B cell (primary cell): ENCODE results near the gene FMR1. TPM values are rescaled to one million over a fixed set of nuclear protein-coding genes. Genes with fewer than 3 reads are reported as not detected.

Source experiments
- ATAC-seq: fragments of 200-7000 bp; cut with Tn5 transposase; one replicate; pipeline ENCODE4 v1.10.0; 2021; ENCODE audit warnings: low read depth, mild to moderate bottlenecking, moderate number of reproducible peaks, moderate library complexity
- CTCF ChIA-PET: fragments of 350-600 bp; sonication (Branson Sonifier 250); formaldehyde crosslinking; loops from one replicate; lab custom pipeline; 2021; ENCODE audit warnings: antibody characterized with exemption, inconsistent platforms; lab: Charles Lee
- POLR2A ChIA-PET: fragments of 350-600 bp; sonication (Branson Sonifier 250); formaldehyde crosslinking; loops from one replicate; lab custom pipeline; 2021; ENCODE audit warnings: antibody characterized with exemption; lab: Charles Lee
- DNase-seq: peaks from one replicate; pipeline ENCODE4 v3.0.0; 2013
- H2AFZ ChIP-seq: 2 replicates; pipeline ENCODE4 v1.6.1; 2012; ENCODE audit warnings: mild to moderate bottlenecking, low read depth, low read length; ENCODE audit not compliant: insufficient read depth, poor library complexity, severe bottlenecking
- H3K27ac ChIP-seq, 2 donors: 1 replicate in 1 of 2; 2 replicates in 1 of 2; pipeline ENCODE4 v1.5.1; 2012 to 2013; ENCODE audit warnings: low read length in 2 of 2, mild to moderate bottlenecking in 2 of 2, moderate library complexity in 1 of 2
- H3K27me3 ChIP-seq, 4 experiments: fragments of 200-600 bp in 1 of 4; sonication (generic) in 1 of 4; replicated peaks in 1 of 4; 1 replicate in 2 of 4; 2 replicates in 2 of 4; pipeline versions ENCODE4 v1.6.1 to v1.7.0; 2013 to 2016; ENCODE audit warnings: low read length in 3 of 4, mild to moderate bottlenecking in 2 of 4, mixed read lengths in 1 of 4, moderate library complexity in 1 of 4; ENCODE audit not compliant: insufficient read depth in 4 of 4, control insufficient read depth in 3 of 4; ENCODE audit errors: control extremely low read depth in 1 of 4
- H3K36me3 ChIP-seq, 2 experiments: replicated peaks in 1 of 2; 1 replicate in 1 of 2; 2 replicates in 1 of 2; pipeline versions ENCODE4 v1.6.1 to v1.7.1; 2013; ENCODE audit warnings: low read length in 1 of 2; ENCODE audit not compliant: insufficient read depth in 2 of 2, control insufficient read depth in 1 of 2; ENCODE audit errors: control extremely low read depth in 1 of 2, extremely low read depth in 1 of 2
- H3K4me1 ChIP-seq, 2 donors: fragments of 200-600 bp in 1 of 2; sonication (generic) in 1 of 2; 1 replicate in 1 of 2; 2 replicates in 1 of 2; pipeline versions ENCODE4 v1.5.1 to v1.6.1; 2013 to 2017; ENCODE audit warnings: low read length in 2 of 2; ENCODE audit not compliant: control insufficient read depth in 2 of 2, insufficient read depth in 2 of 2
- H3K4me2 ChIP-seq: replicated peaks from 2 replicates; pipeline ENCODE3; 2012; ENCODE audit warnings: mild to moderate bottlenecking, low read depth, low read length; ENCODE audit not compliant: poor library complexity, severe bottlenecking
- H3K4me3 ChIP-seq, 5 experiments: fragments of 200-600 bp in 1 of 5; sonication (generic) in 1 of 5; 1 replicate in 3 of 5; 2 replicates in 2 of 5; pipeline versions ENCODE4 v1.5.1 to v1.7.0; 2011 to 2016; ENCODE audit warnings: low read length in 4 of 5, mild to moderate bottlenecking in 4 of 5, low read depth in 2 of 5, control low read depth in 1 of 5, moderate library complexity in 1 of 5; ENCODE audit not compliant: insufficient read depth in 1 of 5; ENCODE audit errors: control extremely low read depth in 1 of 5, extremely low read depth in 1 of 5
- H3K79me2 ChIP-seq: fragments of 200-600 bp; sonication (generic); one replicate; pipeline ENCODE4 v1.6.0; 2016; ENCODE audit warnings: low read length; ENCODE audit not compliant: control insufficient read depth, insufficient read depth
- H3K9ac ChIP-seq: fragments of 200-600 bp; sonication (generic); 2 replicates; pipeline ENCODE4 v1.6.1; 2017; ENCODE audit warnings: mild to moderate bottlenecking, low read length, moderate library complexity
- H3K9me3 ChIP-seq, 3 donors: one replicate each; pipeline versions ENCODE4 v1.6.1 to v1.7.1; 2013; ENCODE audit warnings: low read length in 2 of 3; ENCODE audit not compliant: control insufficient read depth in 2 of 3, insufficient read depth in 1 of 3; ENCODE audit errors: control extremely low read depth in 1 of 3
- H4K20me1 ChIP-seq: 2 replicates; pipeline ENCODE4 v1.6.0; 2012; ENCODE audit warnings: mild to moderate bottlenecking, low read length; ENCODE audit not compliant: insufficient read depth, control insufficient read depth, poor library complexity, severe bottlenecking
- H3K27ac Mint-ChIP-seq: one replicate; pipeline ENCODE4 v1.8.0; 2021; ENCODE audit warnings: mixed read lengths
- H3K27me3 Mint-ChIP-seq: one replicate; pipeline ENCODE4 v1.8.0; 2021; ENCODE audit warnings: mixed read lengths
- H3K4me1 Mint-ChIP-seq: one replicate; pipeline ENCODE4 v1.8.0; 2021; ENCODE audit warnings: mixed read lengths
- H3K4me3 Mint-ChIP-seq: one replicate; pipeline ENCODE4 v1.8.0; 2021; ENCODE audit warnings: mixed read lengths
- H3K9me3 Mint-ChIP-seq: one replicate; pipeline ENCODE4 v1.8.0; 2022; ENCODE audit warnings: mixed read lengths; ENCODE audit not compliant: insufficient read depth
- EZH2 ChIP-seq: IDR thresholded peaks from 2 replicates; pipeline ENCODE4 v1.6.1; 2012; ENCODE audit warnings: borderline replicate concordance, low read depth, mild to moderate bottlenecking, moderate library complexity, low read length; ENCODE audit not compliant: insufficient read depth, poor library complexity, severe bottlenecking
- WGBS: methylation state at CpG from one replicate; pipeline ENCODE4 v1.1.5; 2013; ENCODE audit warnings: missing lambda C conversion rate; ENCODE audit not compliant: insufficient coverage; 5-methylcytosine and 5-hydroxymethylcytosine counted together
- intact Hi-C: fragments of 100-400 bp; cut with micrococcal nuclease; formaldehyde crosslinking; loops from one replicate; pipeline ENCODE4 v1.10.0; 2022
- polyA plus RNA-seq: library from polyadenylated mRNA; depleted of rRNA; stranded (reverse); fragments of >200 nt; gene quantifications from 2 replicates; pipeline ENCODE4 v1.2.3, GENCODE V29; 2012
- total RNA-seq, 2 donors: library from RNA; stranded (reverse); fragments of 120-200 nt in 1 of 2; gene quantifications; 1 replicate in 1 of 2; 2 replicates in 1 of 2; pipeline versions ENCODE4 v1.2.3 to v1.2.4, GENCODE V29; 2013 to 2022
- TF ChIP-seq, protein P1 (sequence below): fragments of 200-600 bp; IDR thresholded peaks from one replicate; pipeline ENCODE4 v1.8.0; 2022; ENCODE audit warnings: antibody characterized with exemption, mild to moderate bottlenecking

The FMR1 gene
- total and polyA plus RNA-seq, 2 donors (not counting 1 experiment from before 2014, with no cell fraction given) = 19.1 to 92.7 TPM

DNA sequence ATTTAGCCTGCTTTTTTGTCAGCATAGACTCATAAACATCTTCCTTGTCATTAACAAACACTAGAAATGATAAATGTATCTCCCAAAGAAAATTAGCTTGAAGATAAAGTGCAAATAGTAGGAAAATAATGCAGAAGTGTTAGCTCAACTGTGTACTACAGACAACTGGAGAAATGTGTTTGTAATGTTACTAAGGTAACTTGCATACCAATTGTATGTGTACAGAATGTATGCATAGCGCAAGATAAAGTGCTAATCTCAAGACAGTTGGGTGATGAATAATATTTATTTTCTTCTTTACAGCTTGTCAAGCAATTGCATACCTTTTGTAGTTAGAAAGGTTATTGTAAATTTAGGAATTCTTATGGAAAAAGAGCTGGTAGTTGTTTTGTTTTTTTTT is 22.1 kb downstream of the FMR1 start:
- no CpG with 5 or more reads among the region's 1 CpG for WGBS
- no peak for DNase-seq
- H4K20me1 ChIP-seq = no peaks in the 10 kb centered on the region
- Mint-ChIP-seq H3K4me3 (no peak overlapping the region), H3K9me3 (no peaks in the 10 kb centered on the region), H3K27me3 (no peaks in the 10 kb centered on the region), H3K27ac (no peak overlapping the region), H3K4me1 (no peaks in the 10 kb centered on the region)
- no peak overlapping the region for H3K4me3 ChIP-seq
- ChIA-PET CTCF (no interaction called here), POLR2A (no interaction called here)
- no peaks in the 10 kb centered on the region for H3K9me3 ChIP-seq
- TF ChIP-seq, protein P1, sequence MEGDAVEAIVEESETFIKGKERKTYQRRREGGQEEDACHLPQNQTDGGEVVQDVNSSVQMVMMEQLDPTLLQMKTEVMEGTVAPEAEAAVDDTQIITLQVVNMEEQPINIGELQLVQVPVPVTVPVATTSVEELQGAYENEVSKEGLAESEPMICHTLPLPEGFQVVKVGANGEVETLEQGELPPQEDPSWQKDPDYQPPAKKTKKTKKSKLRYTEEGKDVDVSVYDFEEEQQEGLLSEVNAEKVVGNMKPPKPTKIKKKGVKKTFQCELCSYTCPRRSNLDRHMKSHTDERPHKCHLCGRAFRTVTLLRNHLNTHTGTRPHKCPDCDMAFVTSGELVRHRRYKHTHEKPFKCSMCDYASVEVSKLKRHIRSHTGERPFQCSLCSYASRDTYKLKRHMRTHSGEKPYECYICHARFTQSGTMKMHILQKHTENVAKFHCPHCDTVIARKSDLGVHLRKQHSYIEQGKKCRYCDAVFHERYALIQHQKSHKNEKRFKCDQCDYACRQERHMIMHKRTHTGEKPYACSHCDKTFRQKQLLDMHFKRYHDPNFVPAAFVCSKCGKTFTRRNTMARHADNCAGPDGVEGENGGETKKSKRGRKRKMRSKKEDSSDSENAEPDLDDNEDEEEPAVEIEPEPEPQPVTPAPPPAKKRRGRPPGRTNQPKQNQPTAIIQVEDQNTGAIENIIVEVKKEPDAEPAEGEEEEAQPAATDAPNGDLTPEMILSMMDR = no peak
- TF ChIP-seq EZH2 = no peak
- no peak overlapping the region for H3K27ac ChIP-seq
- intact Hi-C loops = no loop called here
- no peak overlapping the region for H3K4me2 ChIP-seq
- H3K36me3 ChIP-seq = peaks cover 0 to 52% of the 10 kb centered on the region in 2 experiments
- no peaks in the 10 kb centered on the region for H3K27me3 ChIP-seq
- no peak overlapping the region for H3K9ac ChIP-seq
- no peaks in the 10 kb centered on the region for H3K79me2 ChIP-seq
- H2AFZ ChIP-seq = no peak overlapping the region
- no peak for ATAC-seq
- H3K4me1 ChIP-seq = no peaks in the 10 kb centered on the region

DNA sequence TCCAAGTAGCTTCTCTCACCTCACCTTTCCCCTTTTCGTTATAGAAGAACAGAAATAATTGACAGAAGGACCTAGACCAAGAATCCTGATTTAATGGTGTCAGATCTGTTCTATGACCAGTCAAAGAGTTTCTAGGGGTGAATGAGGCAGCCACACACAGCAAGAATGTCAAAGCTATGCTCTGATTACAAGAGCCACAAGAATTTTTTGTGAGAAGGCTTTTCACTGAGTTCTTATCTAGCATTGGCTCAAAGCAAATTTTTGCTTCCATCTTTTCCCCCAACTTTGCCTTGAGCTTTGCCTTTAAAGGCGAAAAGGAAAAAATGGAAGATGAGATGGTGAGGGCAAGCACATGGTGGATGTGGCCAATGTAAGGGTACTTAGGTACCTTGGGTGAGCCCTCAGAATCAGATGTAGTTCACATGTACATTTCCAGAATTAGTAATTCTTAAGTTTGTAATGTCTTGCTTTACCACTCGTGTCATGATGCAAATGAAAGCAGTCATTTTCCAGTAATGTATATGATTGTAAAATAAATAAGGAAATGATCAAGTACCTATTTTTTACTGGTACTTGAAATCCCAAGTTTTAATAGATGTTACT is 23.5 kb downstream of the FMR1 start:
- ATAC-seq (no peak), DNase-seq (no peak)
- Histone ChIP-seq H3K4me1 (no peaks in the 10 kb centered on the region), H3K9ac (no peak overlapping the region), H3K27me3 (no peaks in the 10 kb centered on the region), H3K79me2 (no peaks in the 10 kb centered on the region), H3K9me3 (no peaks in the 10 kb centered on the region), H2AFZ (no peak overlapping the region), H3K27ac (no peak overlapping the region), H3K36me3 (peaks cover 0 to 49% of the 10 kb centered on the region in 2 experiments), H4K20me1 (no peaks in the 10 kb centered on the region), H3K4me2 (no peak overlapping the region), H3K4me3 (no peak overlapping the region)
- TF ChIP-seq, protein P1 = no peak
- TF ChIP-seq EZH2 = no peak
- H3K9me3 Mint-ChIP-seq = no peaks in the 10 kb centered on the region
- H3K27ac Mint-ChIP-seq = no peak overlapping the region
- CTCF ChIA-PET = no interaction called here
- WGBS = no CpG with 5 or more reads among the region's 3 CpGs
- no peaks in the 10 kb centered on the region for H3K4me1 Mint-ChIP-seq
- H3K4me3 Mint-ChIP-seq = no peak overlapping the region
- intact Hi-C loops = no loop called here
- H3K27me3 Mint-ChIP-seq = no peaks in the 10 kb centered on the region
- POLR2A ChIA-PET = no interaction called here
